Measurements from ENCODE around the gene CREBL2.

- no peak for TF ChIP-seq POLR2AphosphoS5 (IDR thresholded peaks at IDR 0.05; ENCODE audit: borderline replicate concordance, low read depth, low read length)
- no peak for TF ChIP-seq EZH2 (IDR thresholded peaks at IDR 0.05)
- no peak for TF ChIP-seq FOXP2 (optimal IDR thresholded peaks at IDR 0.05; ENCODE audit: control extremely low read depth, extremely low read length, insufficient read depth)
These were observed 30.0 kb downstream of the CREBL2 start for GRCh38 chr12:12641650-12642049.
